ENCODE measurements around the gene TCEA2.

Gene TCEA2

DNA sequence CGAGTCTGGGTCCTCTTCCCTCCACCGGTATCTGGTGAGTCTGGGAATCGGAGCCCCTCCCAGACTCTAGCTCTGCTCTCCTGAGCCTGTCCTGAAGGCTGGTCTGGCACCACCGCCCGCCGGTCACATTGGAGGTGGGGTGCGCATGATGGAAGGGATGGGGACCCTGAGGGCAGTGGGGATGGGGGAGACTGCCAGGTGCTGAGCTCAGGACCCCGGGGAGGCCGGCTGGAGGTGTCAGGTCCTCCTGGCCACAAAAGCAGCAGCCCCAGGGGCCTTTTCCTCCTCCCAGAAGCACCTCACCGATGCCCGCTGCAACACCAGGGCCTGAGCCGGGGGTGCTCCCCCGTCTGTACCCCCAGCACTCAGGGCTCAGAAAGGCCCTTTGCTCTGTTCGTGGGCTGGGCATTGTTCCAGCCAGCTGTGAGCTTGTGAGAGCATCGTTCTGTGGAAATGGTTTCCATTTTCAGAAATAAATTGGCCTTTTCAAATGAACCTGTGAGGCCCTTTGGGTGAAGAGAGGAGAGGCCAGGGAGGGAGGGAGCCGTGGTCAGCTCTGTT is 46.9 kb downstream of the TCEA2 start:
- Histone ChIP-seq H3K36me3 (replicated peaks) (no peaks in the 10 kb centered on the region), H3K27ac (no peak overlapping the region), H3K27me3 (replicated peaks) (peaks cover 2% of the 10 kb centered on the region), H3K4me3 (ENCODE audit: low read depth, low read length) (no peak overlapping the region)
- no peak for DNase-seq
- in situ Hi-C loops (cut with HindIII; ENCODE audit: low pct_ligation_motif_present, low sequenced_read_pairs) = no loop called here
- TF ChIP-seq CTCF (IDR thresholded peaks at IDR 0.05; ENCODE audit: low read depth, low read length, missing control alignments) = no peak

DNA sequence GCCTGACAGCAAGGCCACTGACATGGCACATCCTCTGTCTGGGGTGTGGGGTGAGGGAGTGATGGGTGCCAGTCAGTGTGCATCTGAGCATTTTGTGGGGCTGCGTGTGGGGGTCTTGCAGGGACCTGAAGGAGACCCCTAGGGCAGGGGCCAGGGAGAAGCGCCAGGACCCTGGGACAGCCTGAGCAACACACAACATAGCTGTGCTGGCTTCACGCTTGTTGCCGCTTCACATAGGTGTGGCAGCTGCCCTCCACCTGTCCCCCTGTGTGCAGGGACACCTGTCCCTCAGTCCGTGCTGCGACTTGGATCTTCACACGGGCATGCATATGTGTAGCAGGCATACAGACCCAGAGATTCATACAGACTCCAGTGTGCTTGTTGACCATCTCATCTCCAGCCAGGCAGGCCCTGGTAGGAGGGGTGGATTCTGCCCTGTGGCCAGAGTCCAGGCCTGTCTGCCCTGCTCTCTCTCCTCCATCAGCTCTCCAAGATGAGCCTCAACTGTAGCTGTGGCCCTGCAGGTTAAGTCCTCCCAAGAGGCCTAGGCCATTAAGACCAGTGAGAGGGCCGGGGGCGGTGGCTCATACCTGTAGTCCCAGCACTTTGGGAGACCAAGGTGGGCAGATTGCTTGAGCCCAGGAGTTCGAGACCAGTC is 47.5 kb downstream of the TCEA2 start:
- in situ Hi-C loops (cut with HindIII; ENCODE audit: low pct_ligation_motif_present, low sequenced_read_pairs) = no loop called here
- no peak for DNase-seq
- Histone ChIP-seq H3K27ac (no peak overlapping the region), H3K4me3 (ENCODE audit: low read depth, low read length) (no peak overlapping the region), H3K36me3 (replicated peaks) (no peaks in the 10 kb centered on the region), H3K27me3 (replicated peaks) (peaks cover 2% of the 10 kb centered on the region)
- TF ChIP-seq CTCF (IDR thresholded peaks at IDR 0.05; ENCODE audit: low read depth, low read length, missing control alignments) = no peak

- H3K4me3 ChIP-seq (ENCODE audit: low read depth, low read length) = no peak overlapping the region
- peaks cover 2% of the 10 kb centered on the region for H3K27me3 ChIP-seq (replicated peaks)
- no peaks in the 10 kb centered on the region for H3K36me3 ChIP-seq (replicated peaks)
- in situ Hi-C loops (cut with HindIII; ENCODE audit: low pct_ligation_motif_present, low sequenced_read_pairs) = no loop called here
- no peak for TF ChIP-seq CTCF (IDR thresholded peaks at IDR 0.05; ENCODE audit: low read depth, low read length, missing control alignments)
- no peak for DNase-seq
- no peak overlapping the region for H3K27ac ChIP-seq
Measured at GRCh38 chr20:64111841-64112641, 49.0 kb downstream of the TCEA2 start.

DNA sequence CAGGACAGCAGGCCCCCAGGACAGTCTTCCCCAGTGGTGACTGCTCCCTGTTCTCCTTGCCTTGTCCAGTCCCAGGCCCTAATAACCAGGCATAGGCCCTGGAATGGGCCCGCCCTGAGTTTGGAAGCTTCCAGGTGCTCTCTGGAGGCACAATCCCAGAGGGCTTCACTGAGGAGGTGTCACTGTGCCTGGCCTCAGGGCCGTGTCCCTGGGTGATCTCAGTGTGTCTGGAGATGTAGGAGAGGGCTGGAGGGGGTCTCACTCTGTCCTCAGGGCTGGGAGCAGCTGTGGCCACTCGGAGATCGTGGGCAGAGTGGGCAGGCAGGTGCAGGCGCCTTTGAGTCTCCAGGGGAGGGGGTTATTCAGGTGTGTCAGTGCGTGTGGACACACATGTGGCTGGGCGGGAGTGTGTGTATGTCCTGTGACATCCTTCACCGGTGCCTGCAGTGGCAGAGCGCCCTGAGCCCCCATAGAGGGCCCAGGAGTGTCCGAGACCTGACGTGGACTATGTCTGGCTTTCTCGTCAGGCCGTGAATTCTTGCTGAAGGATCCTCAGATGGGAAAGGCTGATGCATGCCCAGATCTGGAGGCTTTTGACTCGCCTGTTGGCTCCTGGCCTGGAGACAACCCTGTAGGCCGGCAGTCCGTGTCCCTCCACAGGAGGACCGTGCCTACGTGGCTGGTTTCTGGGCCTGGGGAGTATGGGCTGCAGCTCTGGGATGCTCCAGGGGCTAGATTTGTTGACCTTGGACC is 49.9 kb downstream of the TCEA2 start:
- no peak for TF ChIP-seq CTCF (IDR thresholded peaks at IDR 0.05; ENCODE audit: low read depth, low read length, missing control alignments)
- Histone ChIP-seq H3K27ac (no peak overlapping the region), H3K27me3 (replicated peaks) (no peaks in the 10 kb centered on the region), H3K4me3 (ENCODE audit: low read depth, low read length) (no peak overlapping the region), H3K36me3 (replicated peaks) (no peaks in the 10 kb centered on the region)
- no peak for DNase-seq
- in situ Hi-C loops (cut with HindIII; ENCODE audit: low pct_ligation_motif_present, low sequenced_read_pairs) = no loop called here

DNA sequence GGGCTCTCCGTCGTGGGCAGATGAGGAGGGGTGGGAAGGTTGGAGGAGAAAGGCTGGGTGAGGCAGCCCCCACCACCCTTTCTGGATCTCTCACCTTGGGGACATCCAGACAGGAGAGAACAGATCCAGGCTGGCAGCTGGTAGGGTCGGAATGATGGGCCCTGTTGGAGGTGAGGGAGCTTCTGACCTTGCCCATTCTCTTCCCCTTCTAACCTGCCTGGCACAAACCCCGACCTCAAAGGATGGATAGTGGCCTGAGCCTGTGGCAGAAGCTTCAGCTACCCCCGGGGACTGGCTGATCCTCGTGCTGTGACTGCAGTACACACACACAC is 50.4 kb downstream of the TCEA2 start:
- no peak for TF ChIP-seq CTCF (IDR thresholded peaks at IDR 0.05; ENCODE audit: low read depth, low read length, missing control alignments)
- DNase-seq = no peak
- in situ Hi-C loops (cut with HindIII; ENCODE audit: low pct_ligation_motif_present, low sequenced_read_pairs) = no loop called here
- no peak overlapping the region for H3K4me3 ChIP-seq (ENCODE audit: low read depth, low read length)
- no peak overlapping the region for H3K27ac ChIP-seq
- H3K27me3 ChIP-seq (replicated peaks) = no peaks in the 10 kb centered on the region
- H3K36me3 ChIP-seq (replicated peaks) = no peaks in the 10 kb centered on the region

Data from brain microvascular endothelial cell (primary cell).